ENCODE data around the gene PITPNB.

DNA sequence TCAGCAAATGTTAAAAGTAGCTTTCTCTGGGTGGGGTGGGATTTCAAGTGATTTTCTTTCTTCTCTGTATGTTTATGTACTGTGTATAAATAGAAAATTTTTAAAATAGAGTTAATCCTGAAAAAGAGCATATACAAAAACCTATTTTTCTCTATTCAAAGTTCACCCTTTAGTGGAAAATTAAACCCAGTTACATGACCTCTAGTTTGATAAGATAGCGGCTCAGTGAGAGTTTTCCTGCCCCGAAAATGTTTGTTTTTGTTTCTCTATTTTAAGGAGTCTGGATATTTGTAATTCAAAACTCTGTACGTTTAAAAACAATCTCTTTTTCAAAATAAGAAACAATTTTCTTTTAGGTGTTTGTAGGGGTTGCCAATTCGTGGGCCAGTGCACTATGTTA, 42.1 kb upstream of the PITPNB start:
- TF ChIP-seq EP300 (IDR thresholded peaks at IDR 0.05): no peak
- no peak for TF ChIP-seq CTCF (IDR thresholded peaks at IDR 0.05)
- no peak for TF ChIP-seq POLR2A (IDR thresholded peaks at IDR 0.05)
